CD14-positive monocyte (primary cell): ENCODE results near the gene CREBBP. TPM values are rescaled to one million over a fixed set of nuclear protein-coding genes. Genes with fewer than 3 reads are reported as not detected.
"Not testable (repeated sequence)": the region's sequence is repeated elsewhere in the genome, so short reads cannot be mapped to it uniquely, and the experiment has no call there.

ENCODE experiments used
- DNase-seq, 3 donors: peaks; one replicate each; pipeline ENCODE4 v3.0.0-alpha.2; 2011 to 2022
- H2AFZ ChIP-seq: 2 replicates; pipeline ENCODE4 v1.6.0; 2012; ENCODE audit warnings: mild to moderate bottlenecking, low read depth, low read length, inconsistent platforms; ENCODE audit not compliant: insufficient read depth, poor library complexity, severe bottlenecking
- H3K27ac ChIP-seq, 2 donors: 1 replicate in 1 of 2; 2 replicates in 1 of 2; pipeline ENCODE4 v1.5.1; 2012 to 2013; ENCODE audit warnings: low read length in 2 of 2, control low read depth in 1 of 2, inconsistent platforms in 1 of 2, low read depth in 1 of 2, mild to moderate bottlenecking in 1 of 2
- H3K27me3 ChIP-seq, 2 donors: one replicate each; pipeline versions ENCODE4 v1.6.0 to v1.6.1; 2011 to 2013; ENCODE audit warnings: low read length in 2 of 2; ENCODE audit not compliant: control insufficient read depth in 2 of 2, insufficient read depth in 2 of 2
- H3K36me3 ChIP-seq, 2 donors: replicated peaks in 1 of 2; 1 replicate in 1 of 2; 2 replicates in 1 of 2; pipeline versions ENCODE4 v1.5.1 to v1.6.1; 2012 to 2013; ENCODE audit warnings: low read length in 2 of 2, control low read depth in 1 of 2, inconsistent platforms in 1 of 2, mild to moderate bottlenecking in 1 of 2; ENCODE audit not compliant: insufficient read depth in 2 of 2, control insufficient read depth in 1 of 2
- H3K4me1 ChIP-seq, 2 donors: 1 replicate in 1 of 2; 2 replicates in 1 of 2; pipeline versions ENCODE4 v1.5.1 to v1.6.1; 2012 to 2013; ENCODE audit warnings: low read length in 2 of 2, control low read depth in 1 of 2, inconsistent platforms in 1 of 2, mild to moderate bottlenecking in 1 of 2, moderate library complexity in 1 of 2; ENCODE audit not compliant: insufficient read depth in 2 of 2, control insufficient read depth in 1 of 2
- H3K4me2 ChIP-seq: replicated peaks from 2 replicates; pipeline ENCODE3; 2012; ENCODE audit warnings: low read length, moderate library complexity, mild to moderate bottlenecking; ENCODE audit not compliant: poor library complexity, severe bottlenecking; ENCODE audit errors: extremely low read depth
- H3K4me3 ChIP-seq, 3 experiments: fragments of 200-600 bp in 1 of 3; sonication (generic) in 1 of 3; replicated peaks in 1 of 3; 1 replicate in 2 of 3; 2 replicates in 1 of 3; pipeline ENCODE4 v1.5.1; 2011 to 2013; ENCODE audit warnings: low read length in 3 of 3, mild to moderate bottlenecking in 3 of 3, control low read depth in 2 of 3, low read depth in 2 of 3, inconsistent platforms in 1 of 3, moderate library complexity in 1 of 3
- H3K79me2 ChIP-seq: 2 replicates; pipeline ENCODE4 v1.6.0; 2012; ENCODE audit warnings: mild to moderate bottlenecking, control low read depth, inconsistent platforms, low read length, moderate library complexity; ENCODE audit not compliant: insufficient read depth
- H3K9ac ChIP-seq: 2 replicates; pipeline ENCODE4 v1.6.0; 2017; ENCODE audit warnings: low read length, mild to moderate bottlenecking; ENCODE audit not compliant: insufficient read depth, poor library complexity, severe bottlenecking
- H3K9me3 ChIP-seq, 2 donors: replicated peaks in 1 of 2; 1 replicate in 1 of 2; 2 replicates in 1 of 2; pipeline versions ENCODE4 v1.5.1 to v1.6.1; 2012 to 2013; ENCODE audit warnings: low read length in 2 of 2, control low read depth in 1 of 2; ENCODE audit not compliant: control insufficient read depth in 1 of 2, insufficient read depth in 1 of 2
- H4K20me1 ChIP-seq: 2 replicates; pipeline ENCODE4 v1.6.0; 2012; ENCODE audit warnings: mild to moderate bottlenecking, low read length, control low read depth, moderate library complexity; ENCODE audit not compliant: insufficient read depth
- H3K27ac Mint-ChIP-seq, 7 donors: one replicate each; pipeline ENCODE4 v1.8.0; 2020; ENCODE audit warnings: mild to moderate bottlenecking in 7 of 7, mixed read lengths in 7 of 7, moderate library complexity in 6 of 7, inconsistent platforms in 2 of 7
- H3K27me3 Mint-ChIP-seq, 3 donors: one replicate each; pipeline ENCODE4 v1.8.0; 2021 to 2022; ENCODE audit warnings: low read depth in 3 of 3, mild to moderate bottlenecking in 3 of 3, mixed read lengths in 3 of 3, moderate library complexity in 3 of 3, inconsistent platforms in 1 of 3
- H3K36me3 Mint-ChIP-seq, 2 donors: one replicate each; pipeline ENCODE4 v1.8.0; 2020; ENCODE audit warnings: mixed read lengths in 2 of 2, inconsistent platforms in 1 of 2, mild to moderate bottlenecking in 1 of 2
- H3K4me1 Mint-ChIP-seq: one replicate; pipeline ENCODE4 v1.8.0; 2020; ENCODE audit warnings: mild to moderate bottlenecking, mixed read lengths
- H3K4me3 Mint-ChIP-seq, 2 donors: one replicate each; pipeline ENCODE4 v1.8.0; 2020; ENCODE audit warnings: mild to moderate bottlenecking in 2 of 2, mixed read lengths in 2 of 2, moderate library complexity in 1 of 2
- H3K9me3 Mint-ChIP-seq, 7 donors: one replicate each; pipeline ENCODE4 v1.8.0; 2020 to 2022; ENCODE audit warnings: mixed read lengths in 7 of 7, mild to moderate bottlenecking in 6 of 7, moderate library complexity in 6 of 7, inconsistent platforms in 2 of 7
- CTCF ChIP-seq: fragments of 200-600 bp; IDR thresholded peaks from one replicate; pipeline ENCODE4 v1.8.0; 2022; ENCODE audit warnings: antibody characterized with exemption, mild to moderate bottlenecking
- WGBS: methylation state at CpG from one replicate; pipeline ENCODE4 v1.1.5; 2013; ENCODE audit warnings: missing lambda C conversion rate; ENCODE audit not compliant: insufficient coverage; 5-methylcytosine and 5-hydroxymethylcytosine counted together
- intact Hi-C, 2 donors: fragments of 100-400 bp; cut with micrococcal nuclease; formaldehyde crosslinking; loops; one replicate each; pipeline versions ENCODE4 v1.15.0 to v1.15.1; 2023
- polyA plus RNA-seq, 3 donors: library from polyadenylated mRNA; depleted of rRNA in 1 of 3; unstranded in 2 of 3; stranded (reverse) in 1 of 3; fragments of 300-500 nt in 2 of 3; fragments of >200 nt in 1 of 3; fragmentation: Illumina TruSeq in 2 of 3; gene quantifications; 1 replicate in 2 of 3; 2 replicates in 1 of 3; pipeline ENCODE4 v1.2.3, GENCODE V29; 2012 to 2021

The CREBBP gene
- polyA plus RNA-seq, 3 donors: 2.1 to 26.9 (median 6.2) TPM

- no peak for TF ChIP-seq CTCF
- Histone ChIP-seq H3K4me1 (no peaks in the 10 kb centered on the region), H4K20me1 (no peaks in the 10 kb centered on the region), H3K36me3 (no peaks in the 10 kb centered on the region), H3K9me3 (no peaks in the 10 kb centered on the region), H3K79me2 (no peaks in the 10 kb centered on the region), H3K27me3 (peaks cover 0 to 3% of the 10 kb centered on the region in 2 donors), H3K27ac (no peak overlapping the region), H3K9ac (no peak overlapping the region), H3K4me2 (no peak overlapping the region), H2AFZ (no peak overlapping the region), H3K4me3 (no peak overlapping the region)
- intact Hi-C loops: no loop called here
- Mint-ChIP-seq H3K27me3 (peaks cover 5 to 17% (median 14%) of the 10 kb centered on the region in 3 donors), H3K4me1 (no peaks in the 10 kb centered on the region), H3K27ac (peak overlapping the region in 1 of 7 donors; percentile 48), H3K36me3 (no peaks in the 10 kb centered on the region), H3K4me3 (no peak overlapping the region), H3K9me3 (peaks cover 0 to 6% (median 4%) of the 10 kb centered on the region in 7 donors)
- 60% methylated on average over 2 of the region's 4 CpGs for WGBS
- no peak for DNase-seq
Measured at GRCh38 chr16:3889059-3889458, 8.5 kb upstream of the CREBBP start.

GRCh38 chr16:3885999-3886398, 5.5 kb upstream of the CREBBP start:
- H3K4me1 ChIP-seq, DNase-seq, H3K4me3 ChIP-seq, H4K20me1 ChIP-seq, H3K9me3 ChIP-seq, H3K27ac ChIP-seq, H3K4me3 Mint-ChIP-seq, H3K27ac Mint-ChIP-seq, H3K36me3 ChIP-seq, H2AFZ ChIP-seq, H3K9me3 Mint-ChIP-seq, H3K4me1 Mint-ChIP-seq, intact Hi-C loops, H3K9ac ChIP-seq, H3K27me3 ChIP-seq, H3K79me2 ChIP-seq, H3K4me2 ChIP-seq, H3K36me3 Mint-ChIP-seq: not testable (repeated sequence)
- peaks cover 9 to 35% (median 21%) of the 10 kb centered on the region in 3 donors for H3K27me3 Mint-ChIP-seq
- WGBS: 50% methylated on average over 2 of the region's 5 CpGs
